Activated CD8-positive, alpha-beta T cell treated with anti-CD3 and anti-CD28 coated beads, Interleukin-2, amount 10 ng/mL, durations not matched to agents 7 days and 5 days (primary cell): ENCODE measurements around the gene ILRUN. TPM values are rescaled to one million over a fixed set of nuclear protein-coding genes. Genes with fewer than 3 reads are reported as not detected.
A peak's percentile ranks its signal among the peaks of the same experiment; 100 is the strongest.
"Not testable (repeated sequence)": the region's sequence is repeated elsewhere in the genome, so short reads cannot be mapped to it uniquely, and the experiment has no call there.

Experiments used
- ATAC-seq: fragments of 150-1000 bp; cut with Tn5 transposase; one replicate; pipeline ENCODE4 v1.10.0; 2021; ENCODE audit warnings: moderate library complexity
- CTCF ChIA-PET: fragments of 350-600 bp; sonication (Branson Sonifier 250); formaldehyde crosslinking; loops from one replicate; lab custom pipeline; 2021; ENCODE audit warnings: antibody characterized with exemption; lab: Charles Lee
- POLR2A ChIA-PET: fragments of 350-600 bp; sonication (Branson Sonifier 250); formaldehyde crosslinking; loops from one replicate; lab custom pipeline; 2021; ENCODE audit warnings: antibody characterized with exemption; lab: Charles Lee
- DNase-seq: peaks from one replicate; pipeline ENCODE4 v3.0.0-alpha.2; 2020
- H3K27ac Mint-ChIP-seq: one replicate; pipeline ENCODE4 v1.8.0; 2021; ENCODE audit warnings: mild to moderate bottlenecking, mixed read lengths
- H3K27me3 Mint-ChIP-seq: one replicate; pipeline ENCODE4 v1.8.0; 2021; ENCODE audit warnings: low read depth, mixed read lengths
- H3K36me3 Mint-ChIP-seq: one replicate; pipeline ENCODE4 v1.8.0; 2021; ENCODE audit warnings: low read depth, mixed read lengths
- H3K4me1 Mint-ChIP-seq: one replicate; pipeline ENCODE4 v1.8.0; 2021; ENCODE audit warnings: low read depth, mixed read lengths
- H3K4me3 Mint-ChIP-seq: one replicate; pipeline ENCODE4 v1.8.0; 2021; ENCODE audit warnings: mild to moderate bottlenecking, mixed read lengths
- H3K9me3 Mint-ChIP-seq: one replicate; pipeline ENCODE4 v1.8.0; 2022; ENCODE audit warnings: mixed read lengths; ENCODE audit not compliant: insufficient read depth
- total RNA-seq, 2 experiments: library from RNA; stranded (reverse); gene quantifications; one replicate each; pipeline ENCODE4 v1.2.3, GENCODE V29; 2021

ILRUN gene
- total RNA-seq, 2 experiments from 2014 or later, result 57.4 to 58.8 TPM

GRCh38 chr6:34696189-34696738, 303 bp downstream of the ILRUN start:
- peak; percentile 69 for ATAC-seq
- Mint-ChIP-seq H3K9me3 (no peaks in the 10 kb centered on the region), H3K4me3 (peak overlapping the region; percentile 93), H3K27me3 (peaks cover 1% of the 10 kb centered on the region), H3K27ac (peak overlapping the region; percentile 96), H3K36me3 (peaks cover 24% of the 10 kb centered on the region), H3K4me1 (peaks cover 41% of the 10 kb centered on the region)
- ChIA-PET POLR2A (interaction anchor here (0.6 to 3.2 kb wide), 9 partner anchors 12 to 459 kb away, joined by 3 to 20 read pairs (median 5); partner anchors contain the start of genes BLTP3A, HMGA1 and TAF11), CTCF (interaction anchor here (0.7 to 0.8 kb wide), 3 partner anchors 57 to 561 kb away, joined by 3 read pairs; no protein-coding TSS in a partner anchor)
- DNase-seq, result no peak

GRCh38 chr6:34695729-34696188, 808 bp downstream of the ILRUN start:
- peak overlapping the region; percentile 93 for H3K4me3 Mint-ChIP-seq
- no peak for ATAC-seq
- CTCF ChIA-PET, result interaction anchor here (0.7 kb wide), 2 partner anchors 57 to 562 kb away, joined by 3 read pairs; no protein-coding TSS in a partner anchor
- peaks cover 27% of the 10 kb centered on the region for H3K36me3 Mint-ChIP-seq
- no peak for DNase-seq
- POLR2A ChIA-PET, result interaction anchor here (0.7 to 3.2 kb wide), 8 partner anchors 12 to 459 kb away, joined by 3 to 20 read pairs (median 5); partner anchors contain the start of genes BLTP3A, HMGA1 and TAF11
- H3K27ac Mint-ChIP-seq, result peak overlapping the region; percentile 96
- H3K9me3 Mint-ChIP-seq, result no peaks in the 10 kb centered on the region
- peaks cover 43% of the 10 kb centered on the region for H3K4me1 Mint-ChIP-seq
- H3K27me3 Mint-ChIP-seq, result no peaks in the 10 kb centered on the region

GRCh38 chr6:34692280-34692679, 4.3 kb downstream of the ILRUN start:
- H3K36me3 Mint-ChIP-seq, result peaks cover 41% of the 10 kb centered on the region
- DNase-seq, result no peak
- CTCF ChIA-PET, result no interaction called here
- peaks cover 49% of the 10 kb centered on the region for H3K4me1 Mint-ChIP-seq
- no peak for ATAC-seq
- H3K27ac Mint-ChIP-seq, result no peak overlapping the region
- H3K4me3 Mint-ChIP-seq, result no peak overlapping the region
- POLR2A ChIA-PET, result no interaction called here
- H3K27me3 Mint-ChIP-seq, result no peaks in the 10 kb centered on the region
- H3K9me3 Mint-ChIP-seq, result no peaks in the 10 kb centered on the region

GRCh38 chr6:34689742-34690141, 6.8 kb downstream of the ILRUN start:
- no peak for ATAC-seq
- ChIA-PET CTCF (interaction anchor here (1.1 kb wide), 1 partner anchor 81 kb away, joined by 3 read pairs; no protein-coding TSS in a partner anchor), POLR2A (no interaction called here)
- no peak overlapping the region for H3K4me3 Mint-ChIP-seq
- peaks cover 39% of the 10 kb centered on the region for H3K36me3 Mint-ChIP-seq
- DNase-seq, result no peak
- H3K9me3 Mint-ChIP-seq, result no peaks in the 10 kb centered on the region
- no peak overlapping the region for H3K27ac Mint-ChIP-seq
- H3K27me3 Mint-ChIP-seq, result no peaks in the 10 kb centered on the region
- H3K4me1 Mint-ChIP-seq, result peaks cover 46% of the 10 kb centered on the region

- POLR2A ChIA-PET, result no interaction called here
- H3K27ac Mint-ChIP-seq, result no peak overlapping the region
- CTCF ChIA-PET, result no interaction called here
- no peak overlapping the region for H3K4me3 Mint-ChIP-seq
- peaks cover 42% of the 10 kb centered on the region for H3K4me1 Mint-ChIP-seq
- DNase-seq (no peak), ATAC-seq (no peak)
- H3K9me3 Mint-ChIP-seq, result no peaks in the 10 kb centered on the region
- H3K36me3 Mint-ChIP-seq, result peaks cover 32% of the 10 kb centered on the region
- no peaks in the 10 kb centered on the region for H3K27me3 Mint-ChIP-seq
Observed at GRCh38 chr6:34688956-34689355, 7.6 kb downstream of the ILRUN start.

- Mint-ChIP-seq H3K4me3 (no peak overlapping the region), H3K27ac (no peak overlapping the region), H3K4me1 (peaks cover 35% of the 10 kb centered on the region), H3K36me3 (peaks cover 23% of the 10 kb centered on the region), H3K27me3 (no peaks in the 10 kb centered on the region), H3K9me3 (no peaks in the 10 kb centered on the region)
- no peak for DNase-seq
- POLR2A ChIA-PET, result interaction anchor here (0.5 to 1.1 kb wide), 2 partner anchors 11 kb away, joined by 4 read pairs; no protein-coding TSS in a partner anchor
- no peak for ATAC-seq
- CTCF ChIA-PET, result no interaction called here
Observed at GRCh38 chr6:34684919-34685318, 11.6 kb downstream of the ILRUN start.

- ChIA-PET CTCF (no interaction called here), POLR2A (interaction anchor here (1.1 kb wide), 1 partner anchor 12 kb away, joined by 4 read pairs; no protein-coding TSS in a partner anchor)
- no peaks in the 10 kb centered on the region for H3K9me3 Mint-ChIP-seq
- DNase-seq (no peak), ATAC-seq (no peak)
- peaks cover 20% of the 10 kb centered on the region for H3K36me3 Mint-ChIP-seq
- H3K27ac Mint-ChIP-seq, result no peak overlapping the region
- H3K4me1 Mint-ChIP-seq, result peaks cover 39% of the 10 kb centered on the region
- H3K27me3 Mint-ChIP-seq, result no peaks in the 10 kb centered on the region
- no peak overlapping the region for H3K4me3 Mint-ChIP-seq
Observed at GRCh38 chr6:34684364-34684763, 12.2 kb downstream of the ILRUN start.

- ChIA-PET CTCF (no interaction called here), POLR2A (no interaction called here)
- DNase-seq (no peak), ATAC-seq (no peak)
- H3K36me3 Mint-ChIP-seq, result peaks cover 8% of the 10 kb centered on the region
- no peak overlapping the region for H3K27ac Mint-ChIP-seq
- H3K4me3 Mint-ChIP-seq, result no peak overlapping the region
- no peaks in the 10 kb centered on the region for H3K27me3 Mint-ChIP-seq
- H3K4me1 Mint-ChIP-seq, result peaks cover 20% of the 10 kb centered on the region
- H3K9me3 Mint-ChIP-seq, result no peaks in the 10 kb centered on the region
Observed at GRCh38 chr6:34680802-34681515, 15.6 kb downstream of the ILRUN start.

GRCh38 chr6:34680313-34680712, 16.3 kb downstream of the ILRUN start:
- H3K36me3 Mint-ChIP-seq, H3K27ac Mint-ChIP-seq, DNase-seq, H3K4me3 Mint-ChIP-seq, ATAC-seq, H3K9me3 Mint-ChIP-seq, CTCF ChIA-PET, H3K27me3 Mint-ChIP-seq, POLR2A ChIA-PET: not testable (repeated sequence)
- peaks cover 22% of the 10 kb centered on the region for H3K4me1 Mint-ChIP-seq

GRCh38 chr6:34679552-34680253, 16.9 kb downstream of the ILRUN start:
- no peak for ATAC-seq
- H3K4me3 Mint-ChIP-seq, result no peak overlapping the region
- peaks cover 21% of the 10 kb centered on the region for H3K4me1 Mint-ChIP-seq

GRCh38 chr6:34676140-34676539, 20.4 kb downstream of the ILRUN start:
- ATAC-seq, result no peak
- Mint-ChIP-seq H3K27ac (no peak overlapping the region), H3K4me3 (no peak overlapping the region), H3K9me3 (no peaks in the 10 kb centered on the region), H3K36me3 (peaks cover 8% of the 10 kb centered on the region), H3K27me3 (no peaks in the 10 kb centered on the region), H3K4me1 (peaks cover 50% of the 10 kb centered on the region)
- DNase-seq, result no peak
- POLR2A ChIA-PET, result no interaction called here
- CTCF ChIA-PET, result interaction anchor here (1.5 kb wide), 1 partner anchor 19 kb away, joined by 9 read pairs; no protein-coding TSS in a partner anchor

More at GRCh38 chr6:34679552-34680253, 16.9 kb downstream of the ILRUN start:
- Mint-ChIP-seq H3K27ac (peak overlapping the region; percentile 26), H3K9me3 (no peaks in the 10 kb centered on the region), H3K27me3 (no peaks in the 10 kb centered on the region), H3K36me3 (peaks cover 4% of the 10 kb centered on the region)
- ChIA-PET CTCF (no interaction called here), POLR2A (no interaction called here)
- DNase-seq, result no peak
